Measurements from ENCODE around the gene ARHGAP36.

Gene ARHGAP36, protein sequence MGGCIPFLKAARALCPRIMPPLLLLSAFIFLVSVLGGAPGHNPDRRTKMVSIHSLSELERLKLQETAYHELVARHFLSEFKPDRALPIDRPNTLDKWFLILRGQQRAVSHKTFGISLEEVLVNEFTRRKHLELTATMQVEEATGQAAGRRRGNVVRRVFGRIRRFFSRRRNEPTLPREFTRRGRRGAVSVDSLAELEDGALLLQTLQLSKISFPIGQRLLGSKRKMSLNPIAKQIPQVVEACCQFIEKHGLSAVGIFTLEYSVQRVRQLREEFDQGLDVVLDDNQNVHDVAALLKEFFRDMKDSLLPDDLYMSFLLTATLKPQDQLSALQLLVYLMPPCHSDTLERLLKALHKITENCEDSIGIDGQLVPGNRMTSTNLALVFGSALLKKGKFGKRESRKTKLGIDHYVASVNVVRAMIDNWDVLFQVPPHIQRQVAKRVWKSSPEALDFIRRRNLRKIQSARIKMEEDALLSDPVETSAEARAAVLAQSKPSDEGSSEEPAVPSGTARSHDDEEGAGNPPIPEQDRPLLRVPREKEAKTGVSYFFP

DNA sequence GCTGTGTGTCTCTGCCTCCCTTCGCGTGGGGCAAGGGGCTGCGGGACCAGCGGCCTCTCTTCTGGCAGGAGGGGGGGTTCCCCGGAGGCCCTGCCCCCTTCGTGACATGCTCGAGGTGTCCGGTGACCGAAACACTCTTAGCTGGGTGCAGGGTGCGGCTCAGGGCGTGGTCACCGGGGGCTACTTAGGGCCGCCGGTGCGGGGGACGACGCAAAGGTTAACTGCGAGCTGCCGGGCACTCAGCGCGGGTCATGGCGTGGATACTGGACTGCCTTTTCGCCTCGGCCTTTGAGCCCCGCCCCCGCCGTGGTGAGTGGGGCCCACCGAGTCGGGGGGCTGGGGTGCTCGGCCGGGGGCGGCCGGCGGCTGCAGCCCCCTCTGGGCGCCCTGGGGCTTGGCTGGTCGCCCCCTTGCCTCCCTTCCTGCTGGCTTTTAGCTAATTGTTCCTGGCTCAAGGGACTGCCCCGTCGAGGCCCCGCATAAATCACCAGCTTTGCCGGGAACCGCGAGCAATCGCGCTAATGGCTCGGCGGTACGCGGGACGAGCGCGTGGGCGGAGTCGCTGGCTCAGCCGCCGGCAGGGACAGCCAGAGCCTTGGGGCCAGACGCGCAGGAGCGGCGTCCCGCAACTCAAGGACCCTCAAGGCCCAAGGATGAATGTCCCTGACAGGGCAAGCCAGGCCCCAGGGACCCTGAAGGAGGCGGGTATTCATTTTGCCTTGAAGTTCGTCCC is at the start of gene ARHGAP36:
Gene ARHGAP36, plus strand, starts transcription at position 211 of the 733 bp plus-strand sequence. CDS start 23,320 bp downstream, outside the sequence.
- ATAC-seq (no peak), DNase-seq (peak; percentile 12)
- Mint-ChIP-seq H3K9me3 (no peaks in the 10 kb centered on the region), H3K4me3 (no peak within 1 kb of the TSS), H3K4me1 (no peaks in the 10 kb centered on the region), H3K27ac (no peak within 1 kb of the TSS), H3K36me3 (ENCODE audit: low read depth) (no peaks in the 10 kb centered on the region), H3K27me3 (peaks cover 16% of the 10 kb centered on the region)

DNA sequence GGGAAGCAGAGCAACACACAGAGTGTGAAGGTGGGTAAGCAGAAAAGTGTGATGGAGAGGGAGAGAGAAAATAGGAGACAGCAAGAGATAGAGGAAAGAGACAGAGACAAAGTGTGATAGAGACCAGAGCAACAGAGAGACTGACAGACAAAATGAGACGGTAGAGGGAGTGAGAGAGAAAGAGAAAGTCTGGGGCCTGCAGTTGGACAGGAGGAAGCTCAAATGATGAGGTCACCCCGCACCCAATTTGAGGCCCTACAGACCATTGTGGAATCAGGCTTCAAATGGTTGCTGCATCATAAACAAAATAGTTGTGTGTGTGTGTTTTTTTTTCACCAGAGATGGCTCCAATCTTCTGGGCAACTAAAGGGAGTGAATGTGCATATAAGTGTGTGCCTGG is 48.0 kb upstream of the ARHGAP36 start:
- Mint-ChIP-seq H3K27me3 (peaks cover 3% of the 10 kb centered on the region), H3K36me3 (ENCODE audit: low read depth) (no peaks in the 10 kb centered on the region), H3K9me3 (no peaks in the 10 kb centered on the region), H3K27ac (no peak overlapping the region), H3K4me3 (no peak overlapping the region), H3K4me1 (no peaks in the 10 kb centered on the region)
- DNase-seq (no peak), ATAC-seq (no peak)

DNA sequence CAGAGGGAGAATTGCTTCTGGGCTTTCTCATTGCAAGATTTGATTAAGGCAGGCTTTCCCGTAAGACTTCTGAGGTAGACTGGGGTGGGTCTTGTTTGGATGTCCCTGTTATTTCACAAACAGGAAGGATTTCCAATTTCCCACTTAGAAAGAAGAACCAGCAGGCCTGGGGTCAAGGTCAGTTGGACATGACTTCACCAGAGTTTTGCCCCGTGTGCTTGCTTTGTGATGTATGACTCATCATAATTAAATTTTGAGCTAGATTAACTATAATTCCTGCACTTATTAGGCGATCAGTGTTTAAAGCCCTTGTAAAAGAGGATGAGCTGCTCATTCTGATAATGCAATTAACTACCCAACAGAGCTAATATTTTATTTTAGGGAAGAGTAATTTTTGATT is 32.8 kb upstream of the ARHGAP36 start:
- no peak for ATAC-seq
- peaks cover 14% of the 10 kb centered on the region for H3K27me3 Mint-ChIP-seq
- H3K4me1 Mint-ChIP-seq, result no peaks in the 10 kb centered on the region
- H3K27ac Mint-ChIP-seq, result no peak overlapping the region
- peaks cover 5% of the 10 kb centered on the region for H3K9me3 Mint-ChIP-seq
- no peak for DNase-seq
- H3K4me3 Mint-ChIP-seq, result no peak overlapping the region
- H3K36me3 Mint-ChIP-seq (ENCODE audit: low read depth), result no peaks in the 10 kb centered on the region

DNA sequence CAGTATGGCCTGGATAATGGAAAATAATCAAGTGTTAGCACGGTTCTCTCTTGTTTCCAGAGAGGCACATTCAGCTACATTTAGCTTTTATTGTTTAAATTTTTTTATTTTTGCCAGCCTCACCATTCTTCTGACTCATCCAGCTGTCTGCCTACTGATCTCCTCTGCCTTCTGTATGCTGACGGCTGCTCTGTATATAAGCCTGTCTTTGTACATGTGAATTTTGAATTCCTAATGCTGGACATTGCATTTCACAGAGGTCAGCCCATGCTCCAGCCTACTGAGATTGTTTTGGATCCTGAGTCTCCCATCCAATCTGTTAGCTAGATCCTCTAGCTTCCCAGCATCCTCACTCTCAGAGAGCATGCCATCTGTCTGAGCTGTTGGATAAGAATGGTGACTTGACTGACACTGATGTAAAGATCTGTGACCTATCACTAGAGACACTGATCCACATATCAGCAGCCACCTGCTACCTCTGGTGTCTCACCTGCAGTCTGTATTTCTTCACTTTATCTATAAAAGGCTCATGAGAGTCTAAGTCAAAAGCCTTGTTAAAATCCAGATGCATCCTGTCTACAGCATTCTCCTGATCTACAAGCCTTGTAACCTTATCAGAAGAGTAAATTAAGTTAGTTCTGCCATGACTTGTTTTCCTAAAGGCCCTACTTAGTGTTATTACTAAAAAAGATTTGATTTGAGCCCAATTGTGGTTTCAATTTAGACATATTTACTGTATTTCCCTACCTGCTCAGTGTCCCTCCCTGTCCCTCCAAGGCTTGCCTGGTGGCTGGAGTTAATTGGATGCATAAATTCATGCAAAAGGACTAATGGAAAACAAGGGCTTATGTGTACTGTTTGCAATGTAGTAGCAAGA is 25.6 kb upstream of the ARHGAP36 start:
- Mint-ChIP-seq H3K4me1 (no peaks in the 10 kb centered on the region), H3K9me3 (no peaks in the 10 kb centered on the region), H3K27ac (no peak overlapping the region), H3K27me3 (no peaks in the 10 kb centered on the region), H3K36me3 (ENCODE audit: low read depth) (no peaks in the 10 kb centered on the region), H3K4me3 (no peak overlapping the region)
- ATAC-seq (no peak), DNase-seq (no peak)

DNA sequence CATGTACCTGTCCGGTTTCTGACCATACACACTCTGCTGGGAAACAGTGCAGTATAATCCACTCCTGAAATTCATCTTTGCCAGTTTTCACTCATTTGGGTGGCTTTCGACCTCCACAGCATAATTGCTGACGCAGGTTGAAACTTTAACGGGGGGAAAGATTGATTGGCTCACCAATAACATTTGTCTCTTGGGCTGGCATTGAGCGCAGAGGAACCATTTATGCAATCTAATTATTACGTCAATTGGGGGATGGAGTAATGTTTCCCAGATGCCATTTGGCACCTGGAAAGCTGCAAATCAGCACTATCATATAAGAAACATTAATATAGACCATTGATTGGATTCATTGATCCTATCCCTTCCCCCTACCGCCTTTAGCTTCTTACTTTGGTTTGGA is 24.1 kb upstream of the ARHGAP36 start:
- Mint-ChIP-seq H3K4me3 (no peak overlapping the region), H3K27ac (no peak overlapping the region), H3K9me3 (no peaks in the 10 kb centered on the region), H3K27me3 (no peaks in the 10 kb centered on the region), H3K4me1 (no peaks in the 10 kb centered on the region), H3K36me3 (ENCODE audit: low read depth) (no peaks in the 10 kb centered on the region)
- no peak for ATAC-seq
- DNase-seq, result no peak

DNA sequence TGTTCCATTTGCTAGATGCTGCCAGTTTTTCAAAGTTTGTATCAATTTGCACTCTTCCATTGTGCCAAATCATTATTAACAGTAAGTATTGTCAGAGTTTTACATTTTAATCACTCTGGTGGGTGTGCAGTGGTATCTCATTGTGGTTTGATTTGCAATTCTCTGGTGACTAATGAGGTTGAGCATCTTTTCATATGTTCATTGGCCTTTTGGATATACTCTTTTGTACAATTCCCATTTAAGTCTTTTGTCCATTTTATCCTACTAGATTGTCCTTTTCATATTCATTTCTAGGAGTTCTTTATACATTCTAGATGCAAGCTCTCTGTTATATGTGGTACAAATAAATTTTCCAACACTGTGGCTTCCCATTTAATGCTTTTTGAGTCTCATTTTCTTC is 17.4 kb upstream of the ARHGAP36 start:
- ATAC-seq, result no peak
- no peaks in the 10 kb centered on the region for H3K4me1 Mint-ChIP-seq
- no peak overlapping the region for H3K4me3 Mint-ChIP-seq
- H3K9me3 Mint-ChIP-seq, result no peaks in the 10 kb centered on the region
- DNase-seq, result no peak
- H3K27ac Mint-ChIP-seq, result no peak overlapping the region
- H3K27me3 Mint-ChIP-seq, result peaks cover 9% of the 10 kb centered on the region
- H3K36me3 Mint-ChIP-seq (ENCODE audit: low read depth), result no peaks in the 10 kb centered on the region

DNA sequence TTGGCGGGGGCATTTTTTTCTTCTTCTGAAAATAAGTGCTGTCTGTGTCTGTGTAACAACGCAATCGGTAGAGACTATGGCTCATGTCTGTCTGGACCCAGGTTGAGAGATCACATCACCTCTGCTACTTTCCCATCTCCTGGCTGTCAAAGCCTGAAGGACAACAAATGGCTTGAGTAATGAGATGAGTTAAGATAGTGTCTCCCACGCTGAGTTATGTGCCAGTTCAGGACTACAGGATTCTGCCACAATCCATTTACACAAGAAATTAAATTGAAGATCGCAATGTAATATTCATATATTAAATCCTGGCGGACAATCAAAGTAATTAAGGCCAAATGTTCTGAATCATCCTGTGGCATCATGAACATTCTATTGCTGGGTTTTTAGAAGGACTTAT is 16.5 kb upstream of the ARHGAP36 start:
- Mint-ChIP-seq H3K4me3 (no peak overlapping the region), H3K36me3 (ENCODE audit: low read depth) (no peaks in the 10 kb centered on the region), H3K9me3 (no peaks in the 10 kb centered on the region), H3K27me3 (peaks cover 12% of the 10 kb centered on the region), H3K4me1 (no peaks in the 10 kb centered on the region), H3K27ac (no peak overlapping the region)
- ATAC-seq, result no peak
- DNase-seq, result no peak

DNA sequence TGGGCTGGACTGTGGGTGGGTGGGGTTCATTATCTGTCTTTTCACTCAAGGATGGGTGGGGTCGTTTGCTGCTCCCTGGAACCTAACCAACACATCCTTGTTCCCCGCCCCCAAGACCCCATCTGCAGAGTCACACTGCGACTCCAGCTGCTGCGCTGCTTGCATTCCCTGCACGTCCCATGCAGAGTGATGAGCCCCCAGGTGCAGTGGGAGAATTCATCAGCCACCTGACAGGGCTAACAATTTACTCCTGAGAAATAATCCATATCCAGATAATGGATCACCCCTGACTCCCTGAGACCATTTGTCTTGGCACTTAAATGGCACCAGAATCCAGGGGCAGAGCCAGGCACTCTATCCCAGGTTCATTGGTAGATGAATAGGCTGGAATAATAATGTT is 12.4 kb upstream of the ARHGAP36 start:
- no peak for ATAC-seq
- peaks cover 14% of the 10 kb centered on the region for H3K27me3 Mint-ChIP-seq
- no peaks in the 10 kb centered on the region for H3K4me1 Mint-ChIP-seq
- no peak overlapping the region for H3K4me3 Mint-ChIP-seq
- H3K27ac Mint-ChIP-seq, result no peak overlapping the region
- H3K9me3 Mint-ChIP-seq, result no peaks in the 10 kb centered on the region
- no peak for DNase-seq
- H3K36me3 Mint-ChIP-seq (ENCODE audit: low read depth), result no peaks in the 10 kb centered on the region

DNA sequence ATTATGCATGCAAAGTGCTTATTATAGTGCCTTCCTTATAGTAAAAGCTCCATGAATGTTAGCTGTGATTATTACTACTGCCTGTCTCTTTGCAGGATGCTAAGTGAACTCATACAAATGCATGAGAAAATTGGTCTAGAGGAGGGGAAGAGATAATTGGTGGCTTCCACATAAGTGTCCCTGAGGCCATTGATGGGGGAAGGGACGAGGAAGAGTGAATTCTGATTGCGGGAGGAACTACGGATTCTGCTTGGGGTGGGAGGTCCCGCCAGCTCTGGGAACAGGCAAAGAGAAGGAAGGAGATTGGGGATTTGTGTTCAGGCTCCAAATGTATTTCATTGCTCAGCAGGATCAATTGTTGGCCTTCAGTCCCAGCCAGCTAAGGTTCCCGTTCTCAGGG is 11.6 kb upstream of the ARHGAP36 start:
- peaks cover 14% of the 10 kb centered on the region for H3K27me3 Mint-ChIP-seq
- ATAC-seq, result no peak
- no peak for DNase-seq

DNA sequence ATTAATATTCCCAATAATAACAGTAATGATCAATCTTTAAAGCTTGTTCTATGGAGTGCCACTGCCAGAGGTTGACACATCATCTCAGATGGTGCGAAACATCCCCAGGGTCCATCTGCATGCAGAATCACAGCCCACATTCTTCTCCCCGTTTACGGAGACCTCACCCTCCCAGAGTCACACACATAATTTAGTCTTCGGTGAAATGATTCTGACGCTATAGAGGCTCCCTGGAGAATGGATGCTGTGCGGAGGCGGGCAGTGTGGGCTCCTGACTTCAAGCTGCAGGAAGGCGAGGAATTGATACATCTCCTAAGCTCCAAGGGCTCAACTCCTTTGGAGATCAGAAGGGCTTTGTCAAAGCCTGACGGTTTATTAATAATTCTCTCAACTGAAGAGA is 11.0 kb upstream of the ARHGAP36 start:
- DNase-seq (no peak), ATAC-seq (no peak)
- Mint-ChIP-seq H3K4me1 (no peaks in the 10 kb centered on the region), H3K4me3 (no peak overlapping the region), H3K9me3 (no peaks in the 10 kb centered on the region), H3K27ac (no peak overlapping the region), H3K27me3 (peaks cover 14% of the 10 kb centered on the region), H3K36me3 (ENCODE audit: low read depth) (no peaks in the 10 kb centered on the region)

More for the DNA sequence above, 11.6 kb upstream of the ARHGAP36 start:
- H3K36me3 Mint-ChIP-seq (ENCODE audit: low read depth), result no peaks in the 10 kb centered on the region
- H3K4me3 Mint-ChIP-seq, result no peak overlapping the region
- H3K9me3 Mint-ChIP-seq, result no peaks in the 10 kb centered on the region
- H3K4me1 Mint-ChIP-seq, result no peaks in the 10 kb centered on the region
- H3K27ac Mint-ChIP-seq, result no peak overlapping the region

DNA sequence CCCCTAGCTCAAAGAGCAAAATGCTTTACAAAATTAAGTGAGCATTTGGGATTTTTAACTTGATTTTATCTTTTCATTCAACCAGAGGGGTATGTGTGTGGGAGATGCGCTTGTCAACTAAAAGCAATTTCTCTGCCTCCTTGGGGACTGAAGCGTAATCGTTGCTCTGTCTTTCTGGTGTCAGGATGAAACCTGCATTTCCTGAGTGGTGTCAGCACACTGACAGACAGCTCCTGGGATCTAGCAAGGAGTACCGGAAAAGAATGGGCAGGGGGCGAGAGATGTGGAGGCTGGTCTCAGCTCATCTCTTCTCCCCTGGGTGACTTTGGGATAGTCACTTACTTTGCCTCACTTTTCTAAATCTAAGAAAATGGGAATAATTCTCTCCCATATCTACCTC is 5.1 kb upstream of the ARHGAP36 start:
- no peaks in the 10 kb centered on the region for H3K9me3 Mint-ChIP-seq
- no peaks in the 10 kb centered on the region for H3K36me3 Mint-ChIP-seq (ENCODE audit: low read depth)
- H3K4me1 Mint-ChIP-seq, result no peaks in the 10 kb centered on the region
- H3K27ac Mint-ChIP-seq, result no peak overlapping the region
- peaks cover 5% of the 10 kb centered on the region for H3K27me3 Mint-ChIP-seq
- no peak overlapping the region for H3K4me3 Mint-ChIP-seq
- ATAC-seq (no peak), DNase-seq (no peak)

DNA sequence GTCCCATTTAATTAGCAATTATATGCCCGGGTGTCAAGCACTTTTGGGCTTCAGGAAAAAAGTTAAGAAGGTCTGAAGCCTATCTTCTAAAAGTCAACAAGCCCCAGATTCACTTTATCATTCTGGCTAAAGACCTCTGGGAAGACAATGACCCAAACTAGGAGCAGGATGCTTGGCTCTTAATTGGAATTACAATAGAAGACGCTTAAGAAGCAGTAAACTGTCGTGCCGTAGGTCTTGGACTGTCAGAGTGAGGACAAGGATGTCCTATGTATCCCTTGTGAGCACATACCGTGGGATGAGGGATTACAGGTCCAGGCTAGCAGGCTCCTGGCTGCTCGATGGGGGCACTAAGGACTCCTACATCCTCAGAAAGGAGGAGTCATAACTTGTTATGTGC is 3.2 kb upstream of the ARHGAP36 start:
- Mint-ChIP-seq H3K4me1 (no peaks in the 10 kb centered on the region), H3K4me3 (no peak overlapping the region), H3K27me3 (peaks cover 11% of the 10 kb centered on the region), H3K27ac (no peak overlapping the region), H3K36me3 (ENCODE audit: low read depth) (no peaks in the 10 kb centered on the region), H3K9me3 (no peaks in the 10 kb centered on the region)
- ATAC-seq (no peak), DNase-seq (no peak)

DNA sequence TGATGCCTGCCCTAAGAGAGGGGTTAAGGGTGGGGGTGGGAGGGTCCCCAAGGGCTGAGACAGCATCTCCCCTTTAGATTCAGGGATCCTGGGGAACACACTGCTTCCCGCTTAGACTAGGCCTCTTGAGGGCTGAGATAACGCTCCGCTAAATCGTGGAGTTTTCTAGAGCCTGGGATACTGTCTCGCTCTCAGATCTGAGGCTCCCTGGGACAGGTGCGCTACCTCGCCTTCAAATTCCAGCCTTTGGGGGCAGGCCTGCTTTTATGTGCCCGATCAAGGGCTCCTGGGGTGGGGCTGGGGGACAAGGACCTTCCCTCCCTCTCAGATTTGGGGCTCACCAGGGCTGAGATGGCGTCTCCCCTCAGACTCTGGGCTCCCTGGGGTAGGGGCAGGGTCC is 440 bp upstream of the ARHGAP36 start:
- Mint-ChIP-seq H3K36me3 (ENCODE audit: low read depth) (no peaks in the 10 kb centered on the region), H3K4me1 (no peaks in the 10 kb centered on the region), H3K9me3 (no peaks in the 10 kb centered on the region), H3K4me3 (no peak overlapping the region), H3K27ac (no peak overlapping the region), H3K27me3 (peaks cover 16% of the 10 kb centered on the region)
- no peak for ATAC-seq
- DNase-seq, result no peak

DNA sequence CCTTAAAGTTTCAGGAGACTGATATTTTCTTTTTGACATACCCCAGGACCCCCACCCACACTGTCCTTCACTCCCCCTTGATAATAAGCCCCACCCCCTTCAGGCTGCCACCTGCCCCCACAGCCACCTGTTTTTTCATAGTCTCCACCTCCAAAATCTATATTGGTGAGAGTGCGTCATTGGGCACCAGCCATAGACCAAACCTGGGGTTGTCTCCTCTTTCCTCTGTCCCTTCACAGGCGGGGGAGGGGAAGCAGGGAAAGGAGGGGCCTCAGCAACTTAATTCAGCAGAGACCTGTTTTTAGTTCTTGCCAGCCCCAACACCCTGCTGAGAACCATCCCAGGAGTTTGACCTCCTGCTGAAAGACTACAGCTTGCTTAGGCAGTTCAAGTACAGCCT is 1.1 kb downstream of the ARHGAP36 start:
- no peak for ATAC-seq
- Mint-ChIP-seq H3K4me3 (no peak overlapping the region), H3K4me1 (no peaks in the 10 kb centered on the region), H3K27me3 (peaks cover 19% of the 10 kb centered on the region), H3K27ac (no peak overlapping the region), H3K9me3 (no peaks in the 10 kb centered on the region), H3K36me3 (ENCODE audit: low read depth) (no peaks in the 10 kb centered on the region)
- no peak for DNase-seq

All from activated naive CD8-positive, alpha-beta T cell treated with anti-CD3 and anti-CD28 coated beads, Interleukin-2, amount 50 U/mL, for 24 hours (primary cell).